ENCODE results near the gene TTC7B. TPM values are rescaled to one million over a fixed set of nuclear protein-coding genes. Genes with fewer than 3 reads are reported as not detected.

The TTC7B gene
- total and polyA plus RNA-seq, 2 of the 8 experiments (the other 6 are each of a cell fraction or from before 2014, with no cell fraction given): 23.7 to 34.0 TPM

GRCh38 chr14:90742729-90743128 lies 73.5 kb downstream of the TTC7B start (continued):
- no peak for TF ChIP-seq RFX5 (IDR thresholded peaks at IDR 0.05; ENCODE audit: borderline replicate concordance, low read depth, low read length)
- TF ChIP-seq POU5F1 (IDR thresholded peaks at IDR 0.05; ENCODE audit: low read depth, low read length): no peak
- no peak for TF ChIP-seq CHD2 (IDR thresholded peaks at IDR 0.05; ENCODE audit: low read length)
